ENCODE results near the gene AP3M1. TPM values are rescaled to one million over a fixed set of nuclear protein-coding genes. Genes with fewer than 3 reads are reported as not detected.
"Not testable (repeated sequence)": the region's sequence is repeated elsewhere in the genome, so short reads cannot be mapped to it uniquely, and the experiment has no call there.

Gene AP3M1
- total RNA-seq, 1 experiment from 2014 or later = 68.3 TPM

- no peaks in the 10 kb centered on the region for H3K27me3 ChIP-seq (replicated peaks; ENCODE audit: insufficient read depth, low read depth, low read length, poor library complexity)
- CTCF ChIA-PET = no interaction called here
- no peak for DNase-seq (ENCODE audit: low spot score)
- no peak overlapping the region for H3K27ac ChIP-seq (ENCODE audit: low read depth, low read length, poor library complexity, severe bottlenecking)
- intact Hi-C loops (cut with micrococcal nuclease; ENCODE audit: unreplicated experiment) = no loop called here
- no TSS peak for BruUV-seq (replicated peaks)
- TF ChIP-seq EZH2 (IDR thresholded peaks at IDR 0.05; ENCODE audit: borderline replicate concordance, low read depth, low read length, poor library complexity, severe bottlenecking) (no peak), CTCF (conservative IDR thresholded peaks at IDR 0.05; ENCODE audit: low read depth, low read length) (no peak)
- H3K9me3 ChIP-seq (ENCODE audit: low read depth, low read length, poor library complexity, severe bottlenecking) = no peaks in the 10 kb centered on the region
- no peak overlapping the region for H3K4me3 ChIP-seq (ENCODE audit: low read depth, low read length, poor library complexity, severe bottlenecking)
- POLR2A ChIA-PET (ENCODE audit: low non-redundant PET) = no interaction called here
- no peaks in the 10 kb centered on the region for H3K4me1 ChIP-seq (ENCODE audit: insufficient read depth, low read length, poor library complexity, severe bottlenecking)
- peaks cover 30% of the 10 kb centered on the region for H3K36me3 ChIP-seq (ENCODE audit: insufficient read depth, low read length, poor library complexity, severe bottlenecking)
These were observed 10.1 kb downstream of the AP3M1 start for GRCh38 chr10:74140553-74140952.

- ChIA-PET CTCF (no interaction called here), POLR2A (ENCODE audit: low non-redundant PET) (no interaction called here)
- Histone ChIP-seq H3K27ac (ENCODE audit: low read depth, low read length, poor library complexity, severe bottlenecking) (no peak overlapping the region), H3K27me3 (replicated peaks; ENCODE audit: insufficient read depth, low read depth, low read length, poor library complexity) (no peaks in the 10 kb centered on the region), H3K9me3 (ENCODE audit: low read depth, low read length, poor library complexity, severe bottlenecking) (no peaks in the 10 kb centered on the region), H3K4me3 (ENCODE audit: low read depth, low read length, poor library complexity, severe bottlenecking) (no peak overlapping the region), H3K4me1 (ENCODE audit: insufficient read depth, low read length, poor library complexity, severe bottlenecking) (no peaks in the 10 kb centered on the region), H3K36me3 (ENCODE audit: insufficient read depth, low read length, poor library complexity, severe bottlenecking) (peaks cover 35% of the 10 kb centered on the region)
- BruUV-seq (replicated peaks) = no TSS peak
- DNase-seq (ENCODE audit: low spot score) = no peak
- TF ChIP-seq CTCF (conservative IDR thresholded peaks at IDR 0.05; ENCODE audit: low read depth, low read length) = no peak
- TF ChIP-seq EZH2 (IDR thresholded peaks at IDR 0.05; ENCODE audit: borderline replicate concordance, low read depth, low read length, poor library complexity, severe bottlenecking) = no peak
- intact Hi-C loops (cut with micrococcal nuclease; ENCODE audit: unreplicated experiment) = no loop called here
These were observed 10.6 kb downstream of the AP3M1 start for GRCh38 chr10:74139981-74140380.

GRCh38 chr10:74138596-74138995 lies 12.0 kb downstream of the AP3M1 start:
- H3K27ac ChIP-seq (ENCODE audit: low read depth, low read length, poor library complexity, severe bottlenecking); H3K27me3 ChIP-seq (replicated peaks; ENCODE audit: insufficient read depth, low read depth, low read length, poor library complexity); POLR2A ChIA-PET (ENCODE audit: low non-redundant PET); BruUV-seq (replicated peaks); H3K9me3 ChIP-seq (ENCODE audit: low read depth, low read length, poor library complexity, severe bottlenecking); intact Hi-C loops (cut with micrococcal nuclease; ENCODE audit: unreplicated experiment); H3K4me1 ChIP-seq (ENCODE audit: insufficient read depth, low read length, poor library complexity, severe bottlenecking); H3K4me3 ChIP-seq (ENCODE audit: low read depth, low read length, poor library complexity, severe bottlenecking); DNase-seq (ENCODE audit: low spot score): not testable (repeated sequence)
- CTCF ChIA-PET = interaction anchor here (0.6 kb wide), 1 partner anchor 28 kb away, joined by 12 read pairs; no protein-coding TSS in a partner anchor
- peaks cover 49% of the 10 kb centered on the region for H3K36me3 ChIP-seq (ENCODE audit: insufficient read depth, low read length, poor library complexity, severe bottlenecking)

DNA sequence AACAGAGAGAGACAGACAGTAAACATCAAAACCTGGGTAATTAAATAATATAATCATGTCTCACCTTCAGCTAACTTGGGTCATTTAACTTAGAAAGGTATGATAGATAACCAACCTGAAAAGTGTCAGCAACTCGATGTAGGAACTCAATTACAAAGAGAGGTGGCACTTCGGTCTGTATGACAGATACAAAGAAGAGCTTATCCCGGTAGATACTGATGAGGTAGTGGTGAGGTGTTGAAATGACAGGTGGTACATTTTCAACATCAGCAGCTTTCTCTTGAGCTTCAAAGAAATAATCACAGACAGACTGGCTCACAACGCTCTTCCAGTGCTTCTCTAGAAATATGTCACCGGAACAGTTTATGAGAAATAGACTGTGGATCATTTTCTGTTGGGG lies 12.6 kb downstream of the AP3M1 start:
- Histone ChIP-seq H3K27ac (ENCODE audit: low read depth, low read length, poor library complexity, severe bottlenecking) (no peak overlapping the region), H3K36me3 (ENCODE audit: insufficient read depth, low read length, poor library complexity, severe bottlenecking) (peaks cover 51% of the 10 kb centered on the region), H3K27me3 (replicated peaks; ENCODE audit: insufficient read depth, low read depth, low read length, poor library complexity) (no peaks in the 10 kb centered on the region), H3K9me3 (ENCODE audit: low read depth, low read length, poor library complexity, severe bottlenecking) (no peaks in the 10 kb centered on the region), H3K4me3 (ENCODE audit: low read depth, low read length, poor library complexity, severe bottlenecking) (no peak overlapping the region), H3K4me1 (ENCODE audit: insufficient read depth, low read length, poor library complexity, severe bottlenecking) (no peaks in the 10 kb centered on the region)
- BruUV-seq (replicated peaks) = no TSS peak
- CTCF ChIA-PET = interaction anchor here (0.6 kb wide), 1 partner anchor 27 kb away, joined by 12 read pairs; no protein-coding TSS in a partner anchor
- DNase-seq (ENCODE audit: low spot score) = no peak
- no peak for TF ChIP-seq CTCF (conservative IDR thresholded peaks at IDR 0.05; ENCODE audit: low read depth, low read length)
- TF ChIP-seq EZH2 (IDR thresholded peaks at IDR 0.05; ENCODE audit: borderline replicate concordance, low read depth, low read length, poor library complexity, severe bottlenecking) = no peak
- intact Hi-C loops (cut with micrococcal nuclease; ENCODE audit: unreplicated experiment) = no loop called here
- POLR2A ChIA-PET (ENCODE audit: low non-redundant PET) = no interaction called here

Data from A673 (cell line).